ENCODE data around the gene AK4. TPM values are rescaled to one million over a fixed set of nuclear protein-coding genes. Genes with fewer than 3 reads are reported as not detected.

The AK4 gene
- total and polyA plus RNA-seq, 10 donors = 0.46 to 15.1 (median 4.3) TPM

DNA sequence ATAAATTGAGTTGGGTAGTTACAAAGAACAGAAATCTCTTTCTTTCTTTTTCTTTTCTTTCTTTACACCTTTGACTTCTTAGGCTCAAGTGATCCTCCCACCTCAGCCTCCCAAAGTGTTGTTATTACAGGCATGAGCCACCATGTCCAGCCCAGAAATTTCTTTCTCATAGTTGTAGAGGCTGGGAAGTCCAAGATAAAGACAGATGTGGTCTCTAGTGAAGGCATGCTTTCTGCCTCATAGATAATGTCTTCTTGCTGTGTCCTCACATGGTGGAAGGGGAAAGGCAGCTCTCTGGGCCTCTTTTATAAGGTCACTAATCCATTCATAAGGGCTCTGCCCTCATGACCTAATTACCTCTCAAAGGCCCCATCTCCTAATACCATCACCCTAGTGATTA is 97.3 kb downstream of the AK4 start:
- no peak for DNase-seq
- H3K27ac ChIP-seq = no peak overlapping the region
- TF ChIP-seq POLR2AphosphoS5 (IDR thresholded peaks at IDR 0.05) (no peak), POLR2A (IDR thresholded peaks at IDR 0.05) (no peak)
- TF ChIP-seq, protein P1, sequence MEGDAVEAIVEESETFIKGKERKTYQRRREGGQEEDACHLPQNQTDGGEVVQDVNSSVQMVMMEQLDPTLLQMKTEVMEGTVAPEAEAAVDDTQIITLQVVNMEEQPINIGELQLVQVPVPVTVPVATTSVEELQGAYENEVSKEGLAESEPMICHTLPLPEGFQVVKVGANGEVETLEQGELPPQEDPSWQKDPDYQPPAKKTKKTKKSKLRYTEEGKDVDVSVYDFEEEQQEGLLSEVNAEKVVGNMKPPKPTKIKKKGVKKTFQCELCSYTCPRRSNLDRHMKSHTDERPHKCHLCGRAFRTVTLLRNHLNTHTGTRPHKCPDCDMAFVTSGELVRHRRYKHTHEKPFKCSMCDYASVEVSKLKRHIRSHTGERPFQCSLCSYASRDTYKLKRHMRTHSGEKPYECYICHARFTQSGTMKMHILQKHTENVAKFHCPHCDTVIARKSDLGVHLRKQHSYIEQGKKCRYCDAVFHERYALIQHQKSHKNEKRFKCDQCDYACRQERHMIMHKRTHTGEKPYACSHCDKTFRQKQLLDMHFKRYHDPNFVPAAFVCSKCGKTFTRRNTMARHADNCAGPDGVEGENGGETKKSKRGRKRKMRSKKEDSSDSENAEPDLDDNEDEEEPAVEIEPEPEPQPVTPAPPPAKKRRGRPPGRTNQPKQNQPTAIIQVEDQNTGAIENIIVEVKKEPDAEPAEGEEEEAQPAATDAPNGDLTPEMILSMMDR (IDR thresholded peaks at IDR 0.05 in 8 of 11, conservative IDR thresholded peaks at IDR 0.05 in 3 of 11) = no peak
- H3K36me3 ChIP-seq = no peaks in the 10 kb centered on the region
- H3K4me3 ChIP-seq = no peak overlapping the region
- H3K27me3 ChIP-seq (replicated peaks in 1 of 7) = peaks cover 0 to 9% (median 0%) of the 10 kb centered on the region in 7 donors
- no peaks in the 10 kb centered on the region for H3K9me3 ChIP-seq
- H3K4me1 ChIP-seq = no peaks in the 10 kb centered on the region
- intact Hi-C loops (cut with DNase I; ENCODE audit: low total_unique reads) = no loop called here

DNA sequence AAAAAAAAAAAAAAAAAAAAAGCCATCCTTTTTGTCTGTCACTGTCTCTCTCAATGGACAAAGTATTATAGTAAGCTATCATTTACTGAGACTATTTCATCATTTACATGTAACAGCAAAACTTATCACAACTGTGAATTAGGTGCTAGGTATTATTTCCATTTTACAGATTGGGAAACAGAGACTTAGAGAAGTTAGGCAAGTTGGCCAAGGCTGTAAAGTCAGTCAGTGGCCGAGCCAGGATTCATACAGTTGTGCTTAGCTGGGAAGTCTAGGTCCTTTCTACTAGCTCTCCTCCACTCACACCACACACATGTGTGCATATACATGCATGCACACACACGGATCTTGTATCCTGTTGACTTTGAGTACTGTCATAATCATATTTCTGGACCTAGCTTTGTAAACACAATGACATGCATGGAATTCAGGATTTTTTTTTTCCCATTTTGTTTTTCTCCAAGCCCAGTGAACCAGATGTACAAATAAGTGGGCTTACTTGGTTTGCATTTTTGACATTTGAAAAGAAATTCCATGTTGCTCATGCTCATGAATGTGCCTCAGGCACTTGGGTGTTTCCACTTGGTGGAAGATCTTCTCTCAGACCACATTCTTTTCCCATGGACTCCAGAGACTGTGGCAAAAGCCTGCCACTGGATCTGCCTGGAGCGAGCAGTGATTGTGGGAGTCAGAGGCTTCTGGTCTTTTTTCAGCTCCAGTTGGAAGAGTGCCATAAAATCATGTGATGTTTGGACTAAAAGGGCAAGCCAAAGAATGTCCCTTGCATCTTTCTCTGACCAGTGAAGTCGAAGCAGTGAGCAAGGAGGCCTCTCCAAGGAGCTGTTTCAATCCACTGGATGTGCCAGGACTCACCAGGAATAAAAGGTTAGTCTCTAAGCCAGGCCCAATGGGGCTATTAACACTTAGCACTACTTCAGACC is 99.7 kb downstream of the AK4 start:
- DNase-seq = no peak
- Histone ChIP-seq H3K9me3 (no peaks in the 10 kb centered on the region), H3K27me3 (replicated peaks in 1 of 7) (peaks cover 0 to 9% (median 0%) of the 10 kb centered on the region in 7 donors), H3K4me3 (no peak overlapping the region), H3K4me1 (no peaks in the 10 kb centered on the region), H3K27ac (peak overlapping the region in 5 of 8 donors; percentile 15 to 58 (median 36)), H3K36me3 (no peaks in the 10 kb centered on the region)
- no peak for TF ChIP-seq POLR2A (IDR thresholded peaks at IDR 0.05)
- TF ChIP-seq POLR2AphosphoS5 (IDR thresholded peaks at IDR 0.05) = no peak
- TF ChIP-seq, protein P1 (IDR thresholded peaks at IDR 0.05 in 8 of 11, conservative IDR thresholded peaks at IDR 0.05 in 3 of 11) = no peak
- WGBS, 5 donors = 66 to 78% (median 69%) methylated on average over 4 of the region's 4 CpGs
- intact Hi-C loops (cut with DNase I; ENCODE audit: low total_unique reads) = no loop called here

DNA sequence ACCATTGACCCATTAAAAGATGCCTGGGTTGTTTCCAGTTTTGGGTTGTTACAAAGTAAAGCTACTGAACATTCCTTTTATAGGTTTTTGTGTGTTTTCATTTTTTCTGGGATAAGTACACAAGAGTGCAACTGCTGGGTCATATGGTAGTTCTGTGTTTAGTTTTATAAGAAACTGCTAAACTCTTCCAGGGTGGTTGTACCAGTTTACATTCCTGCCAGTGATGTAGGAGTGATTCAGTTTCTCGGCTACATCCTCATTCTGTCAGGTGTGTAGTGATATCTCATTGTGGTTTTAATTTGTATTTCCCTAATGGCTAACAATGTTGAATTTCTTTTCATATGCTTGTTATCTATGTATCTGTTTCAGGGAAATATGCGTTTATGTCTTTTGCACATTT is 102.8 kb downstream of the AK4 start:
- intact Hi-C loops (cut with DNase I; ENCODE audit: low total_unique reads) = loop anchor here (10.0 kb wide), 1 partner anchor 174 kb away; the partner anchor contains the start of genes LEPR and LEPROT

More for the DNA sequence above, 102.8 kb downstream of the AK4 start:
- Histone ChIP-seq H3K27ac (no peak overlapping the region), H3K9me3 (no peaks in the 10 kb centered on the region), H3K4me3 (no peak overlapping the region), H3K27me3 (replicated peaks in 1 of 7) (peaks cover 0 to 22% (median 0%) of the 10 kb centered on the region in 7 donors), H3K36me3 (no peaks in the 10 kb centered on the region), H3K4me1 (peaks cover 5 to 22% (median 20%) of the 10 kb centered on the region in 6 donors)
- TF ChIP-seq POLR2AphosphoS5 (IDR thresholded peaks at IDR 0.05) = no peak
- TF ChIP-seq, protein P1 (IDR thresholded peaks at IDR 0.05 in 8 of 11, conservative IDR thresholded peaks at IDR 0.05 in 3 of 11) = no peak
- no peak for TF ChIP-seq POLR2A (IDR thresholded peaks at IDR 0.05)
- no peak for DNase-seq
- WGBS, 5 donors = 81 to 91% (median 87%) methylated on average over 2 of the region's 2 CpGs

Data from spleen (tissue), 11 donors.